UCSD-AML1 (cell line): ENCODE measurements around the gene SLC25A44.
A peak's percentile ranks its signal among the peaks of the same experiment; 100 is the strongest.

Experiments
- DNase-seq: peaks from one replicate; lab custom pipeline; 2025; ENCODE audit not compliant: unreplicated experiment; lab: John Stamatoyannopoulos, UW

The SLC25A44 gene

DNA sequence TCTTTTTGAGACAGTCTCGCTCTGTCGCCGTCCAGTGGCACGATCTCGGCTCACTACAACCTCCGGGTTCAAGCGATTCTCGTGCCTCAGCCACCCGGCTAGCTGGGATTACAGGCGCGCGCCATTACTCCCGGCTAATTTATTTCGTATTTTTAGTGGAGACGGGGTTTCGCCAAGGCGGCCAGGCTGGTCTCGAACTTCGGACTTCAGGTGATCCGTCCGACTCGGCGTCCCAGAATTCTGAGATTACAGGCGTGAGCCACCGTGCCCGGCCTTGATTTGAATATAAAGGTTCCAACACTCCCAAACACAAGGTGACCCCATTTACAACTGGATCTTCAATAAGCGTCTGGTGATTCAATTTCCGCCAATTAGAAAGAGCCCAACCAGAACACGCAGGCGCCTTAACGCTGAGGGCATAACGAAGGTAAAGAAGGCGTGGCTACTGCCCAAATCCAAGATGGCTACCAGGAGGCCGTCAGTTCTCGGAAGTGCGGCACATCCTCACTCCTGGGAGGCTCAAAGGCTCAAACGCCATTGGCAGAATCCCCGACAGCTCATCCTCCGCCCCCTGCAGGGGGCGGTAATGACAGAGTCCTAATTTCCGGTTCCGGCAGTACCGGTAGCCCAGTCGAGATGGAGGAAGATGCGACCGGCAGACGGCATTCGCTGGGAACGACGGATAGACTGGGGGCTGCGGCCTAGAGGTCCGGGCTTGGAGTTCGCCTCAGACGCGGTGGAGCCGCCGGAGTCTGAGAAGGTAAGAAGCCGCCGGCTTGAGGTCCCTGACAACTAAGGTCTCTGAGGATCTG lies at the start of gene SLC25A44:
Gene SLC25A44 (plus strand): TSS at position 617 of the 812 bp plus-strand sequence. CDS start 5,744 bp downstream, outside the sequence.
- peak; percentile 97 for DNase-seq

- DNase-seq = no peak
These were observed 49.2 kb upstream of the SLC25A44 start for GRCh38 chr1:156144742-156145141.

GRCh38 chr1:156145650-156146019 lies 48.3 kb upstream of the SLC25A44 start:
- DNase-seq = no peak

DNA sequence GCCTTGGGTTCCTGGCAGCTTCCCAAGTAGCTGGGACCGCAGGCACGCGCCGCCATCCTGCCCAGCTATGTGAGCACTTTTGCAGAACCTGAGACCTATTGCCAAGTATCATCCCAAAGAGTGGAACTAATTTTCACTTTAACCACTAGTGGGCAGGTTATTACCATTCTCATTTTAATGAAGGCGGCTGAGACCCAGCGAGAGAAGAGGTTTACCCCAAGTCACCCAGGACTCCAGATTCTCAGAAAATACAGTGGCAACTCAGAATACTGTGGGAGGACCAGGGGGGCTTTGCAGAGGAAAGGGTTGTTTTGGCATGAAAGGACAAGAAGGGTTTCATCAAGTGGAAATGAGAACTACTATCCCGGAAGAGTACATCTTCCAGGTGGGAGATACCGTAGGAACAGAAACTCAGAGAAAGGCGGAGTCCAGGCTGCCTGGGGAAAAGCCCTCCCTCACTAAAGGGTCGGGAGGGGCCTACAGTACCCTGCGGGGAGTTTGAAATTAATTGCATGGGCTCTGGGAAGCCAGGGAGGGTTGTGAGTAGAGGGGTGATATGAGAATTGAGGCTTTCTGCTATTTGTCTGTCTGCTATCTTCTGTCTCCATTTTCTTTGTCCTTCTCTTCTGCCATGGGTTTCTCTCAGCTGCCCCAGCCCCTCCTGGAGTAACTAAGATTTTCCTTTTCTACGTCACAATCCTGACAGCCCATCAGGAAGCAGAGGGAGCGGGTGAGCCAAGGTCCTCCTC lies 47.7 kb upstream of the SLC25A44 start:
- peak; percentile 61 for DNase-seq

DNA sequence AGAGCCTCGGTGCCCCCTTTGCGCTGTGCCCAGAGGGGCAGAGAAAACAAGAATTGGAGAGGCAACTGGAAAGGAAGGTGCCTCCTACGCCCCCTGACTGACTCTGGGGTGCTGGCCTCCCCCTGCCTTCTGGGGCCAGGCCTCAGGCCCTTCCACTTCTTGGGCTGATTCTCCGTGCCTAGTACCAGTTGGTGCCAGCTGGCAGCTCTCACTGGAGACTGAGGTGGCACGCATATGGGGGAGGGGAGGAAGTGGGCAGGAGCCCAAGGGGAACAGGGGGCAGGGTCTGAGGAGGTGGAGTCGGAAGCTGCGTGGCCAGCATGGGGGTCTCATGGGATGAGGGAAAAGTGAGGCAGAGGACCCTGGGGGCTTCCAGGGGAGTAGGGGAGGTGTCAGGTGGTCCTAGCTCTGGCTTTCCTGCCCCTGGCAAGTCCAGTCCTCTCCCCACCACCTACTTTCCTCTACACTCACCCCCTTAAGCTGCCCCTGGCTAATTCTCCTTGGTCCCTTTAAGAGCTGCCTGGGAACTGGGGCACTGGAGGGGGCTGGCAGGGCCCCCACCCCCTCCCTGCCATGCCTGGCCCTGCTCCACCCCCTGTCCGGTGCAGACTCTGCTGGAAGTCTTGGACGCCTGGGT lies 47.0 kb upstream of the SLC25A44 start:
- DNase-seq = no peak

- DNase-seq = peak; percentile 69
These were observed 45.7 kb upstream of the SLC25A44 start for GRCh38 chr1:156148216-156148615.

- no peak for DNase-seq
These were observed 44.3 kb upstream of the SLC25A44 start for GRCh38 chr1:156149374-156150332.

GRCh38 chr1:156150333-156151011 lies 43.4 kb upstream of the SLC25A44 start:
- no peak for DNase-seq

DNA sequence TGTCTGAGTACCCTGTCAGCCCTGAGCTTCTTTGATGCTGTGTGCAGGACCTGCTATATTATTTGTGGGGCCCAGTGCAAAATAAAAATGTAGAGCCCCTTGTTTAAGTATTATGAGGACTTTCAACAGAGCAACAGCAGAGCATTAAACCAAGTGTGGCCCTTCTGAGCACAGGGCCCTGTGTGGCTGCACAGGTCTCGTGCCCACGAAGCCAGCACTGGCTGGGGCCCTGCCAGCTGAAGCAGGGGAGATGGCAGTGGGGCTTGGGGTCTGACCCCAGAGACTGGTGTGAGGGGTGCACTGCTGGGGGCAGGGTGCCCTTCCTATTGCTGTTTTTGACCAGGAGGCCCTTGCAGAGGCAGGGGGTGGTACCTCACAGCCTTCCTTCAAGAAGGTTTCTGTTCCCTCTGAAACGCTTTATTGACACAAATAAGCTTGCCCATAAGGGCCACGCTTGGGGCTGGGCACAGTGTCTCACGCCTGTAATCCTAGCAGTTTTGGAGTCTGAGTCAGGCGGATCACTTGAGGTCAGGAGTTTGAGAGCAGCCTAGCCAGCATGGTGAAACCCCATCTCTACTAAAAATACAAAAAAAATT lies 42.7 kb upstream of the SLC25A44 start:
- no peak for DNase-seq

DNA sequence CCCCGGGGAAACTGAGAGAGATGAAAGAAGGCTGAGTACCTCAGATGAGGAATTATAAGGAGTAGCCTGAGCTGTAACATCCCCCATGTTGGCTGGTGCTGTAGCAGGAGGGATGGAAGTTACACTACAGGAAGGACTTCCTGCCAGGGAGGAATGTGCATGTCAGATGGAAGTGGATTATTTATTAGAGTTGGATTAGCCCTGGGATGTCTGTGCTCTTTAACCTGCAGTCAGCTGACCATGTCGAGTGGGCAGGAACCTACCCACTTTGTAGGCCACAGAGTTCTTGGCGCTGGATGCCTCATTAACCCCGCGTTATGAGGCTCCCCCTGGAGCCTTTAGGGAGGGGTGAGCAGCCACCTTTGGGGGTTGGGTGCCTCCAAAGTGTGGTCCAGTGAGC lies 41.3 kb upstream of the SLC25A44 start:
- no peak for DNase-seq

GRCh38 chr1:156153362-156153761 lies 40.5 kb upstream of the SLC25A44 start, which contains the start of gene SEMA4A:
TSS of gene SEMA4A (plus strand) at chr1:156153585. CDS start at chr1:156154579, 994 bp downstream.
- no peak for DNase-seq

DNA sequence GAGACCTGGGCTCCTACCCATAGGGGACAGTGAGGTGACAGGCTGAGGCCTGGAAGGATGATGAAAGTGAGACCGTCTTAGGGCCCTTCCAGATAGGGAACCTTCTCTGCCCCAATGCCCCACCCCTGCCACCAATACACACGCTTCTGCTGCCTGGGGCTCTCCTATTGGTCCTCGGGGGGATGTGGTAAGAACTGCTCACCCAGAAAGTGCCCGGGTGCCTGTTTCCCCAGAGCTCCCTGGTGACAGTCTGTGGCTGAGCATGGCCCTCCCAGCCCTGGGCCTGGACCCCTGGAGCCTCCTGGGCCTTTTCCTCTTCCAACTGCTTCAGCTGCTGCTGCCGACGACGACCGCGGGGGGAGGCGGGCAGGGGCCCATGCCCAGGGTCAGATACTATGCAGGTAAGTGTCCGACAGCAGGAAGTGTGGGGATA lies 39.6 kb upstream of the SLC25A44 start:
- DNase-seq = peak; percentile 76

- DNase-seq = peak; percentile 32
These were observed 38.0 kb upstream of the SLC25A44 start for GRCh38 chr1:156155756-156156510.

- DNase-seq = no peak
These were observed 36.4 kb upstream of the SLC25A44 start for GRCh38 chr1:156157506-156157905.

DNA sequence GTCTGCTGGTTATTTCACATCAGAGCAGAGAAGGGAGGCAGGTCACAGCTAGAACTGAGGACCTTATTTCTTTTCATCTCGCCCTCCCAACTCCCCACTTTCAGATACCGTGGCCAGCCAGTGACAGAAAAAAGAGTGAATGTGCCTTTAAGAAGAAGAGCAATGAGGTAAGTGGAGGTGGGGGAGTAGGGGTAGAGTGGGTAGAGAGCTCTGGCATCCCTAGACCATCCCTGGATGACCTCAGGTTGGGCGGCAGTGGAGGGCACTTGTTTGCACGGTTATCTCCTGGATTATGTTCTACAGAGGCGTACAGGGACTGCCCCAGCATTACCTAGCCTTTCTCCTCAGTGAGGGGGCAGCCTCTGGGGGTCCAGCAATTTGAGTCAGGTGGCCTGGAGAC lies 35.9 kb upstream of the SLC25A44 start:
- no peak for DNase-seq

GRCh38 chr1:156160000-156160742 lies 33.7 kb upstream of the SLC25A44 start:
- DNase-seq = no peak

GRCh38 chr1:156160743-156161171 lies 33.1 kb upstream of the SLC25A44 start:
- no peak for DNase-seq

- DNase-seq = no peak
These were observed 31.4 kb upstream of the SLC25A44 start for GRCh38 chr1:156162430-156163037.
